HEK293T (cell line): ENCODE measurements around the gene TOR4A.

Experiments
- CTCF ChIA-PET: fragments of 350-600 bp; formaldehyde crosslinking; extraction: SDS; loops from one replicate; lab custom pipeline; 2021; ENCODE audit warnings: antibody characterized with exemption, inconsistent platforms; lab: Yijun Ruan, JAX
- POLR2A ChIA-PET: fragments of 350-600 bp; formaldehyde crosslinking; extraction: SDS; loops from one replicate; lab custom pipeline; 2020; ENCODE audit warnings: antibody characterized with exemption, inconsistent platforms; lab: Yijun Ruan, JAX
- DNase-seq: peaks from one replicate; pipeline ENCODE4 v3.0.0; 2012; ENCODE audit warnings: mixed read lengths; ENCODE audit errors: extremely low spot score
- ARNT ChIP-seq: fragments of 450-650 bp; IDR thresholded peaks from 2 replicates; pipeline ENCODE4 v1.6.1; 2017; ENCODE audit warnings: mild to moderate bottlenecking
- BHLHE40 ChIP-seq: fragments of 450-650 bp; IDR thresholded peaks from 2 replicates; pipeline ENCODE4 v1.6.1; 2016; ENCODE audit warnings: mild to moderate bottlenecking, moderate library complexity, borderline replicate concordance
- CTBP1 ChIP-seq: fragments of 450-650 bp; IDR thresholded peaks from 2 replicates; pipeline ENCODE4 v1.6.1; 2016; ENCODE audit warnings: borderline replicate concordance
- ELF4 ChIP-seq: fragments of 450-650 bp; IDR thresholded peaks from 2 replicates; pipeline ENCODE4 v1.6.1; 2017; ENCODE audit warnings: antibody characterized with exemption
- FOXA1 ChIP-seq: fragments of 450-650 bp; IDR thresholded peaks from 2 replicates; pipeline ENCODE4 v1.6.1; 2016; ENCODE audit warnings: mild to moderate bottlenecking
- FOXK2 ChIP-seq: fragments of 450-650 bp; IDR thresholded peaks from 2 replicates; pipeline ENCODE4 v1.6.1; 2016; ENCODE audit warnings: mild to moderate bottlenecking
- FOXM1 ChIP-seq: fragments of 450-650 bp; IDR thresholded peaks from 2 replicates; pipeline ENCODE4 v1.6.1; 2017; ENCODE audit warnings: mild to moderate bottlenecking, borderline replicate concordance
- HDGF ChIP-seq: fragments of 450-650 bp; IDR thresholded peaks from 2 replicates; pipeline ENCODE4 v1.6.1; 2017; ENCODE audit warnings: antibody characterized with exemption, borderline replicate concordance
- L3MBTL2 ChIP-seq: fragments of 450-650 bp; conservative IDR thresholded peaks from 2 replicates; pipeline ENCODE4 v1.6.1; 2016; ENCODE audit warnings: mild to moderate bottlenecking
- LEF1 ChIP-seq: fragments of 450-650 bp; IDR thresholded peaks from 2 replicates; pipeline ENCODE4 v1.6.1; 2017; ENCODE audit warnings: mild to moderate bottlenecking, borderline replicate concordance
- NFRKB ChIP-seq: fragments of 450-650 bp; IDR thresholded peaks from 2 replicates; pipeline ENCODE4 v1.6.1; 2016; ENCODE audit warnings: mild to moderate bottlenecking, moderate library complexity
- PKNOX1 ChIP-seq: fragments of 450-650 bp; IDR thresholded peaks from 2 replicates; pipeline ENCODE4 v1.6.1; 2016
- SP1 ChIP-seq: fragments of 450-650 bp; IDR thresholded peaks from 2 replicates; pipeline ENCODE4 v1.6.1; 2017
- SUZ12 ChIP-seq: fragments of 450-650 bp; IDR thresholded peaks from 2 replicates; pipeline ENCODE4 v1.6.1; 2016; ENCODE audit warnings: mild to moderate bottlenecking
- TARDBP ChIP-seq: fragments of 450-650 bp; IDR thresholded peaks from 2 replicates; pipeline ENCODE4 v1.6.1; 2016
- ZNF384 ChIP-seq: fragments of 450-650 bp; IDR thresholded peaks from 2 replicates; pipeline ENCODE4 v1.6.1; 2016

Gene TOR4A

GRCh38 chr9:137264067-137264466 is 13.5 kb upstream of the TOR4A start:
- POLR2A ChIA-PET: interaction anchor here (0.7 to 1.0 kb wide), 2 partner anchors 19 to 23 kb away, joined by 3 to 4 read pairs; partner anchors contain the start of gene TUBB4B
- CTCF ChIA-PET: no interaction called here
- no peak for DNase-seq
- no peak for TF ChIP-seq PKNOX1
- no peak for TF ChIP-seq TARDBP
- no peak for TF ChIP-seq ARNT
- no peak for TF ChIP-seq HDGF

- DNase-seq: no peak
- POLR2A ChIA-PET: interaction anchor here (0.9 kb wide), 1 partner anchor 25 kb away, joined by 4 read pairs; the partner anchor contains the start of gene TUBB4B
- TF ChIP-seq BHLHE40 (no peak), ZNF384 (no peak), CTBP1 (no peak), FOXA1 (no peak), ARNT (no peak), LEF1 (no peak), SP1 (no peak), TARDBP (no peak), FOXM1 (no peak), L3MBTL2 (no peak), SUZ12 (no peak)
- CTCF ChIA-PET: no interaction called here
Observed at GRCh38 chr9:137265496-137266161, 11.9 kb upstream of the TOR4A start.

DNA sequence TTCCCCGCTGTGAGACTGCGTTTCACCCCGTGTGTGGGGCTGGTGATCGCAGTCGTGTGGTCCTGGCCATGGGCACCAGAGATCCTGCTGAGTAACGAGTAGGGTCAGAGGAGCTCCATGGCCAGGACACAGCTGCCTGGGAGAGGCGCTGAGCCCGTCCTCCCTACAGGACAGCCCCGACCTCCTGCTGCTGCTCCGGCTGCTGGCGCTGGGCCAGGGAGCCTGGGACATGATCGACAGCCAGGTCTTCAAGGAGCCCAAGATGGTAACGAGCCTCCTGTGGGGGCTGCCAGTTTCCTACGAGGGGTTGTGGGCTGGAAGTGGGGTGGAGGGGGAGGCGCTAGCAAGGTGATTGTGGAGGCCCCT is 11.4 kb upstream of the TOR4A start:
- CTCF ChIA-PET: no interaction called here
- no peak for TF ChIP-seq FOXM1
- TF ChIP-seq SUZ12: no peak
- no peak for TF ChIP-seq LEF1
- no peak for TF ChIP-seq BHLHE40
- TF ChIP-seq NFRKB: no peak
- no peak for TF ChIP-seq HDGF
- DNase-seq: no peak
- POLR2A ChIA-PET: interaction anchor here (0.9 kb wide), 1 partner anchor 25 kb away, joined by 4 read pairs; the partner anchor contains the start of gene TUBB4B

- TF ChIP-seq NFRKB (no peak), ELF4 (no peak), LEF1 (no peak), BHLHE40 (no peak), TARDBP (no peak), ARNT (no peak), FOXM1 (no peak)
- POLR2A ChIA-PET: interaction anchor here (0.9 kb wide), 1 partner anchor 26 kb away, joined by 4 read pairs; the partner anchor contains the start of gene TUBB4B
- CTCF ChIA-PET: no interaction called here
- DNase-seq: no peak
Observed at GRCh38 chr9:137266585-137267453, 10.7 kb upstream of the TOR4A start.

DNA sequence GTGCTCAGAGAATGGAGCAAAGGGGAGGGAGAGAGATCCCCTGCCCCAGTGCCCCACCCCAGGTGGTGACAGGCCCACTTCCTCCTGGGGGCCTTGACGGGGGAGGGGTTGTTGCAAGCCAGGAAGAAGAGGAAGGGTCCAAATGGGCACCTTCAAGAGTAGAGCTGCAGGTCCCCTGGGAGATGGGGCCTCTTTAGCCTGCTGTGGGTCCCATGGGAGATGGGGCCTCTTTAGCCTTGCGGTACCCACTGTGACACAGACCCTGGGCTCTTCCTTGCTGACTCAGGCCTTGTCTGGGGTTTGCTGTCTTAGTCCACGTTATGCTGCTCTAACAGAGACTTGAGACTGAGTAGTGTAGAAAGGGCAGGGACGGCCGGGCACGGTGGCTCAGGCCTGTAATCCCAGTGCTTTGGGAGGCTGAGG is 9.6 kb upstream of the TOR4A start:
- TF ChIP-seq L3MBTL2: no peak
- no peak for TF ChIP-seq PKNOX1
- TF ChIP-seq FOXM1: no peak
- no peak for TF ChIP-seq HDGF
- no peak for TF ChIP-seq LEF1
- no peak for TF ChIP-seq SUZ12
- no peak for TF ChIP-seq FOXA1
- ChIA-PET CTCF (no interaction called here), POLR2A (no interaction called here)
- no peak for DNase-seq

GRCh38 chr9:137268538-137269201 is 8.9 kb upstream of the TOR4A start:
- TF ChIP-seq FOXK2 (no peak), FOXA1 (no peak), FOXM1 (no peak), ARNT (no peak), NFRKB (no peak), LEF1 (no peak), SUZ12 (no peak), HDGF (no peak), PKNOX1 (no peak), L3MBTL2 (no peak), SP1 (no peak), ELF4 (no peak), CTBP1 (no peak), BHLHE40 (no peak), ZNF384 (no peak), TARDBP (no peak)
- CTCF ChIA-PET: interaction anchor here (0.5 to 0.6 kb wide), 2 partner anchors 10 to 207 kb away, joined by 4 read pairs; no protein-coding TSS in a partner anchor
- POLR2A ChIA-PET: interaction anchor here (1.3 to 1.5 kb wide), 2 partner anchors 13 to 28 kb away, joined by 3 to 6 read pairs; partner anchors contain the start of genes NELFB and TUBB4B
- no peak for DNase-seq
